NCI-H345 treated with DMSO at 0.1 percent for 48 hours (cell line): ENCODE results near the gene C4orf33.
"Not testable (repeated sequence)": the region's sequence is repeated elsewhere in the genome, so short reads cannot be mapped to it uniquely, and the experiment has no call there.

Experiments used
- DNase-seq: peaks from one replicate; lab custom pipeline; 2025; ENCODE audit not compliant: unreplicated experiment; lab: John Stamatoyannopoulos, UW

C4orf33 gene

GRCh38 chr4:129095811-129096454, at the start of gene C4orf33:
Gene C4orf33 (plus strand): TSS chr4:129096152. CDS start chr4:129102611, 6,459 bp downstream.
- DNase-seq, result no peak

GRCh38 chr4:129059028-129059427, 36.9 kb upstream of the C4orf33 start:
- DNase-seq, result no peak

GRCh38 chr4:129062580-129062979, 33.4 kb upstream of the C4orf33 start:
- DNase-seq, result no peak

- DNase-seq, result no peak
These were observed 32.3 kb upstream of the C4orf33 start for GRCh38 chr4:129063640-129064039.

- no peak for DNase-seq
These were observed 31.2 kb upstream of the C4orf33 start for GRCh38 chr4:129064717-129065116.

GRCh38 chr4:129069537-129069936, 26.4 kb upstream of the C4orf33 start:
- DNase-seq, result not testable (repeated sequence)

GRCh38 chr4:129077326-129077725, 18.6 kb upstream of the C4orf33 start:
- DNase-seq, result no peak

GRCh38 chr4:129080129-129080528, 15.8 kb upstream of the C4orf33 start:
- DNase-seq, result no peak

GRCh38 chr4:129082302-129082701, 13.7 kb upstream of the C4orf33 start:
- DNase-seq, result no peak

- DNase-seq, result no peak
These were observed 10.5 kb upstream of the C4orf33 start for GRCh38 chr4:129085472-129085871.

GRCh38 chr4:129087516-129087915, 8.4 kb upstream of the C4orf33 start:
- no peak for DNase-seq

- DNase-seq, result no peak
These were observed 3.2 kb upstream of the C4orf33 start for GRCh38 chr4:129092631-129093190.

GRCh38 chr4:129093191-129093920, 2.6 kb upstream of the C4orf33 start, which contains the start of gene SCLT1:
Gene SCLT1 (minus strand): TSS chr4:129093539. CDS start chr4:129093103, 436 bp downstream.
- DNase-seq, result peak; percentile 64

GRCh38 chr4:129094347-129094746, 1.6 kb upstream of the C4orf33 start:
- no peak for DNase-seq

GRCh38 chr4:129098531-129099001, 2.6 kb downstream of the C4orf33 start:
- no peak for DNase-seq

- no peak for DNase-seq
These were observed 14.2 kb downstream of the C4orf33 start for GRCh38 chr4:129109965-129110824.

GRCh38 chr4:129110931-129111330, 15.0 kb downstream of the C4orf33 start:
- DNase-seq, result no peak

GRCh38 chr4:129111919-129112318, 16.0 kb downstream of the C4orf33 start:
- no peak for DNase-seq

GRCh38 chr4:129113434-129113833, 17.5 kb downstream of the C4orf33 start:
- DNase-seq, result no peak

GRCh38 chr4:129113919-129114318, 18.0 kb downstream of the C4orf33 start:
- DNase-seq, result no peak

GRCh38 chr4:129117705-129118104, 21.8 kb downstream of the C4orf33 start:
- DNase-seq, result no peak
